ENCODE results near the gene TK2. TPM values are rescaled to one million over a fixed set of nuclear protein-coding genes. Genes with fewer than 3 reads are reported as not detected.

The TK2 gene
- polyA plus RNA-seq, 2 of the 4 experiments (the other 2 are of a cell fraction): 13.9 to 29.5 TPM

- TF ChIP-seq, protein P1, sequence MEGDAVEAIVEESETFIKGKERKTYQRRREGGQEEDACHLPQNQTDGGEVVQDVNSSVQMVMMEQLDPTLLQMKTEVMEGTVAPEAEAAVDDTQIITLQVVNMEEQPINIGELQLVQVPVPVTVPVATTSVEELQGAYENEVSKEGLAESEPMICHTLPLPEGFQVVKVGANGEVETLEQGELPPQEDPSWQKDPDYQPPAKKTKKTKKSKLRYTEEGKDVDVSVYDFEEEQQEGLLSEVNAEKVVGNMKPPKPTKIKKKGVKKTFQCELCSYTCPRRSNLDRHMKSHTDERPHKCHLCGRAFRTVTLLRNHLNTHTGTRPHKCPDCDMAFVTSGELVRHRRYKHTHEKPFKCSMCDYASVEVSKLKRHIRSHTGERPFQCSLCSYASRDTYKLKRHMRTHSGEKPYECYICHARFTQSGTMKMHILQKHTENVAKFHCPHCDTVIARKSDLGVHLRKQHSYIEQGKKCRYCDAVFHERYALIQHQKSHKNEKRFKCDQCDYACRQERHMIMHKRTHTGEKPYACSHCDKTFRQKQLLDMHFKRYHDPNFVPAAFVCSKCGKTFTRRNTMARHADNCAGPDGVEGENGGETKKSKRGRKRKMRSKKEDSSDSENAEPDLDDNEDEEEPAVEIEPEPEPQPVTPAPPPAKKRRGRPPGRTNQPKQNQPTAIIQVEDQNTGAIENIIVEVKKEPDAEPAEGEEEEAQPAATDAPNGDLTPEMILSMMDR (IDR thresholded peaks at IDR 0.05): no peak
- TF ChIP-seq FOSL2 (IDR thresholded peaks at IDR 0.05) (peak; percentile 89), FOSL2 (CRISPR knock-in tag; IDR thresholded peaks at IDR 0.05) (peak; percentile 91), RFX5 (IDR thresholded peaks at IDR 0.05) (no peak), CHD4 (IDR thresholded peaks at IDR 0.05; ENCODE audit: borderline replicate concordance) (no peak), EP300 (IDR thresholded peaks at IDR 0.05) (peak; percentile 87 to 88; a peak in 4 of 5 replicates), ESRRA (IDR thresholded peaks at IDR 0.05; ENCODE audit: borderline replicate concordance, low read length) (0 out of 2 replicates have a peak, but pooled peaks have one; percentile 55), GATA3 (IDR thresholded peaks at IDR 0.05; ENCODE audit: borderline replicate concordance) (peak; percentile 89), RCOR1 (IDR thresholded peaks at IDR 0.05; ENCODE audit: low read depth, low read length) (no peak), HDAC2 (IDR thresholded peaks at IDR 0.05) (no peak), TFCP2L1 (CRISPR knock-in tag; IDR thresholded peaks at IDR 0.05) (0 out of 2 replicates have a peak, but pooled peaks have one; percentile 35), HEYL (CRISPR knock-in tag; IDR thresholded peaks at IDR 0.05) (peak; percentile 69; the same call in 1 of the 2 replicates), HMGXB4 (CRISPR knock-in tag; IDR thresholded peaks at IDR 0.05; ENCODE audit: borderline replicate concordance) (no peak), CHD2 (IDR thresholded peaks at IDR 0.05; ENCODE audit: low read length, partially characterized antibody) (no peak), POLR2A (IDR thresholded peaks at IDR 0.05; ENCODE audit: low read length) (no peak), ZC3H11A (IDR thresholded peaks at IDR 0.05) (no peak), BHLHE40 (IDR thresholded peaks at IDR 0.05; ENCODE audit: low read depth, low read length) (peak; percentile 18; the same call in 1 of the 2 replicates), CBX2 (IDR thresholded peaks at IDR 0.05; ENCODE audit: borderline replicate concordance, low read depth) (no peak), FOSB (CRISPR knock-in tag; IDR thresholded peaks at IDR 0.05) (peak; percentile 47; the same call in 1 of the 2 replicates), HOXB13 (CRISPR knock-in tag; IDR thresholded peaks at IDR 0.05; ENCODE audit: low read depth) (peak; percentile 21; the same call in 1 of the 2 replicates), CEBPB (IDR thresholded peaks at IDR 0.05) (peak in 1 of 2 experiments; percentile 68; a peak in 2 of 4 replicates), EHF (CRISPR knock-in tag; IDR thresholded peaks at IDR 0.05) (peak; percentile 54; the same call in 1 of the 2 replicates), PHF8 (IDR thresholded peaks at IDR 0.05; ENCODE audit: borderline replicate concordance, low read depth) (no peak), RAD21 (conservative IDR thresholded peaks at IDR 0.05 in 1 of 2, IDR thresholded peaks at IDR 0.05 in 1 of 2) (peak in 1 of 2 experiments; percentile 33; a peak in 2 of 5 replicates), KDM5A (IDR thresholded peaks at IDR 0.05) (no peak), POLR2AphosphoS2 (conservative IDR thresholded peaks at IDR 0.05; ENCODE audit: low read length) (no peak), FOXS1 (CRISPR knock-in tag; IDR thresholded peaks at IDR 0.05) (peak; percentile 47; the same call in 1 of the 2 replicates), NR3C1 (IDR thresholded peaks at IDR 0.05) (no peak), MAFK (IDR thresholded peaks at IDR 0.05; ENCODE audit: partially characterized antibody) (no peak), EHMT2 (IDR thresholded peaks at IDR 0.05; ENCODE audit: low read depth) (no peak), CBX8 (IDR thresholded peaks at IDR 0.05) (no peak), JUN (IDR thresholded peaks at IDR 0.05) (peak; percentile 75 to 82; a peak in 3 of 5 replicates), ZNF302 (CRISPR knock-in tag; IDR thresholded peaks at IDR 0.05) (peak; percentile 59; the same call in 1 of the 2 replicates), HOXB5 (CRISPR knock-in tag; IDR thresholded peaks at IDR 0.05) (no peak; the same call in 1 of the 2 replicates), SMC3 (IDR thresholded peaks at IDR 0.05) (peak; percentile 40; the same call in 2 of the 3 replicates), PBX3 (IDR thresholded peaks at IDR 0.05) (0 out of 2 replicates have a peak, but pooled peaks have one; percentile 49)
- TF ChIP-seq, protein P2, sequence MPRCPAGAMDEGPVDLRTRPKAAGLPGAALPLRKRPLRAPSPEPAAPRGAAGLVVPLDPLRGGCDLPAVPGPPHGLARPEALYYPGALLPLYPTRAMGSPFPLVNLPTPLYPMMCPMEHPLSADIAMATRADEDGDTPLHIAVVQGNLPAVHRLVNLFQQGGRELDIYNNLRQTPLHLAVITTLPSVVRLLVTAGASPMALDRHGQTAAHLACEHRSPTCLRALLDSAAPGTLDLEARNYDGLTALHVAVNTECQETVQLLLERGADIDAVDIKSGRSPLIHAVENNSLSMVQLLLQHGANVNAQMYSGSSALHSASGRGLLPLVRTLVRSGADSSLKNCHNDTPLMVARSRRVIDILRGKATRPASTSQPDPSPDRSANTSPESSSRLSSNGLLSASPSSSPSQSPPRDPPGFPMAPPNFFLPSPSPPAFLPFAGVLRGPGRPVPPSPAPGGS (IDR thresholded peaks at IDR 0.05): peak; percentile 87; the same call in 2 of the 3 replicates
- TF ChIP-seq, protein P3, sequence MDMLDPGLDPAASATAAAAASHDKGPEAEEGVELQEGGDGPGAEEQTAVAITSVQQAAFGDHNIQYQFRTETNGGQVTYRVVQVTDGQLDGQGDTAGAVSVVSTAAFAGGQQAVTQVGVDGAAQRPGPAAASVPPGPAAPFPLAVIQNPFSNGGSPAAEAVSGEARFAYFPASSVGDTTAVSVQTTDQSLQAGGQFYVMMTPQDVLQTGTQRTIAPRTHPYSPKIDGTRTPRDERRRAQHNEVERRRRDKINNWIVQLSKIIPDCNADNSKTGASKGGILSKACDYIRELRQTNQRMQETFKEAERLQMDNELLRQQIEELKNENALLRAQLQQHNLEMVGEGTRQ (IDR thresholded peaks at IDR 0.05): peak; percentile 54
These were observed 32.9 kb downstream of the TK2 start (continued) for GRCh38 chr16:66516808-66517585.
